T-cell (primary cell): ENCODE measurements around the gene ADCK1. TPM values are rescaled to one million over a fixed set of nuclear protein-coding genes. Genes with fewer than 3 reads are reported as not detected.
"Not testable (repeated sequence)": the region's sequence is repeated elsewhere in the genome, so short reads cannot be mapped to it uniquely, and the experiment has no call there.

Source experiments
- ATAC-seq, 4 experiments: fragments of 200-7000 bp in 3 of 4; fragments of 150-1000 bp in 1 of 4; cut with Tn5 transposase; replicated peaks in 1 of 4; 1 replicate in 3 of 4; 2 replicates in 1 of 4; pipeline ENCODE4 v1.10.0; 2021; ENCODE audit warnings: moderate library complexity in 3 of 4, mild to moderate bottlenecking in 2 of 4, moderate number of reproducible peaks in 1 of 4
- CTCF ChIA-PET, 2 donors: fragments of 300-600 bp; sonication (Branson Sonifier 250); formaldehyde crosslinking; loops; one replicate each; lab custom pipeline; 2022; ENCODE audit warnings: antibody characterized with exemption in 2 of 2; lab: Charles Lee
- POLR2A ChIA-PET, 2 donors: fragments of 300-600 bp; sonication (Branson Sonifier 250); formaldehyde crosslinking; loops; one replicate each; lab custom pipeline; 2022; ENCODE audit warnings: antibody characterized with exemption in 2 of 2; lab: Charles Lee
- DNase-seq, 35 experiments: peaks; one replicate each; pipeline versions ENCODE4 v3.0.0 to v3.0.0-alpha.2; 2013 to 2023
- H3K27ac ChIP-seq: one replicate; pipeline ENCODE4 v1.5.1; 2013; ENCODE audit warnings: low read length
- H3K27me3 ChIP-seq, 2 experiments: replicated peaks in 1 of 2; 1 replicate in 1 of 2; 2 replicates in 1 of 2; pipeline versions ENCODE4 v1.6.1 to v1.7.0; 2013; ENCODE audit warnings: low read length in 1 of 2, mixed read lengths in 1 of 2; ENCODE audit not compliant: control insufficient read depth in 2 of 2, insufficient read depth in 2 of 2; ENCODE audit errors: extremely low read depth in 1 of 2
- H3K36me3 ChIP-seq, 2 donors: 1 replicate in 1 of 2; 2 replicates in 1 of 2; pipeline versions ENCODE4 v1.6.1 to v1.7.0; 2013; ENCODE audit warnings: low read length in 1 of 2; ENCODE audit not compliant: control insufficient read depth in 2 of 2, insufficient read depth in 1 of 2; ENCODE audit errors: extremely low read depth in 1 of 2
- H3K4me1 ChIP-seq, 2 experiments: 1 replicate in 1 of 2; 2 replicates in 1 of 2; pipeline versions ENCODE4 v1.6.1 to v1.7.0; 2013; ENCODE audit warnings: low read length in 2 of 2, mixed read lengths in 1 of 2; ENCODE audit not compliant: insufficient read depth in 2 of 2, control insufficient read depth in 1 of 2; ENCODE audit errors: extremely low read depth in 1 of 2
- H3K4me3 ChIP-seq, 2 donors: 1 replicate in 1 of 2; 2 replicates in 1 of 2; pipeline versions ENCODE4 v1.5.1 to v1.7.0; 2013; ENCODE audit warnings: mild to moderate bottlenecking in 2 of 2, low read length in 1 of 2, moderate library complexity in 1 of 2; ENCODE audit not compliant: control insufficient read depth in 1 of 2; ENCODE audit errors: extremely low read depth in 1 of 2
- H3K9me3 ChIP-seq: 2 replicates; pipeline ENCODE4 v1.7.0; 2013
- H3K27ac Mint-ChIP-seq, 2 donors: one replicate each; pipeline ENCODE4 v1.8.0; 2020 to 2021; ENCODE audit warnings: mild to moderate bottlenecking in 2 of 2, mixed read lengths in 2 of 2
- H3K27me3 Mint-ChIP-seq, 2 donors: one replicate each; pipeline ENCODE4 v1.8.0; 2021 to 2022; ENCODE audit warnings: mixed read lengths in 2 of 2
- H3K36me3 Mint-ChIP-seq: one replicate; pipeline ENCODE4 v1.8.0; 2021; ENCODE audit warnings: mixed read lengths
- H3K4me1 Mint-ChIP-seq, 3 donors: one replicate each; pipeline ENCODE4 v1.8.0; 2020 to 2022; ENCODE audit warnings: mixed read lengths in 3 of 3, mild to moderate bottlenecking in 1 of 3
- H3K4me3 Mint-ChIP-seq, 3 donors: one replicate each; pipeline ENCODE4 v1.8.0; 2020 to 2022; ENCODE audit warnings: mild to moderate bottlenecking in 3 of 3, mixed read lengths in 3 of 3, moderate library complexity in 3 of 3
- H3K9me3 Mint-ChIP-seq, 3 donors: one replicate each; pipeline ENCODE4 v1.8.0; 2020 to 2022; ENCODE audit warnings: mixed read lengths in 3 of 3
- WGBS: methylation state at CpG from one replicate; pipeline ENCODE4 v1.1.5; 2013; ENCODE audit warnings: missing lambda C conversion rate; ENCODE audit not compliant: insufficient coverage; 5-methylcytosine and 5-hydroxymethylcytosine counted together
- total RNA-seq, 35 experiments: library from RNA in 6 of 35; stranded (reverse) in 6 of 35; fragments of 120-200 nt in 1 of 35; gene quantifications; one replicate each; pipeline versions ENCODE4 v1.2.1 to v1.2.4 and lab custom pipeline; 2013 to 2026

ADCK1 gene
- total RNA-seq, 5 donors from 2014 or later (not counting 1 experiment from before 2014, with no cell fraction given), result 6.3 to 16.1 (median 9.1) TPM

- POLR2A ChIA-PET, result no interaction called here
- CTCF ChIA-PET, result no interaction called here
- 83% methylated on average over 4 of the region's 4 CpGs for WGBS
- Mint-ChIP-seq H3K4me3 (no peak overlapping the region), H3K36me3 (no peaks in the 10 kb centered on the region), H3K4me1 (no peaks in the 10 kb centered on the region), H3K27me3 (no peaks in the 10 kb centered on the region), H3K27ac (no peak overlapping the region), H3K9me3 (peaks cover 6 to 14% (median 10%) of the 10 kb centered on the region in 3 donors)
- DNase-seq (no peak), ATAC-seq (no peak)
- Histone ChIP-seq H3K27ac (no peak overlapping the region), H3K27me3 (peaks cover 0 to 2% of the 10 kb centered on the region in 2 experiments), H3K9me3 (no peaks in the 10 kb centered on the region), H3K36me3 (no peaks in the 10 kb centered on the region), H3K4me1 (no peaks in the 10 kb centered on the region), H3K4me3 (no peak overlapping the region)
Observed at GRCh38 chr14:77947372-77947771, 147.5 kb downstream of the ADCK1 start.

GRCh38 chr14:77950371-77951063 is 150.6 kb downstream of the ADCK1 start:
- no peaks in the 10 kb centered on the region for H3K27me3 Mint-ChIP-seq
- CTCF ChIA-PET, result no interaction called here
- H3K27ac Mint-ChIP-seq, result no peak overlapping the region
- Histone ChIP-seq H3K9me3 (no peaks in the 10 kb centered on the region), H3K4me1 (no peaks in the 10 kb centered on the region), H3K27me3 (peaks cover 0 to 5% of the 10 kb centered on the region in 2 experiments), H3K36me3 (no peaks in the 10 kb centered on the region), H3K27ac (no peak overlapping the region), H3K4me3 (no peak overlapping the region)
- H3K9me3 Mint-ChIP-seq, result peaks cover 8 to 14% (median 10%) of the 10 kb centered on the region in 3 donors
- no peak for DNase-seq
- no peak for ATAC-seq
- 100% methylated on average over 2 of the region's 5 CpGs for WGBS
- no peak overlapping the region for H3K4me3 Mint-ChIP-seq
- H3K4me1 Mint-ChIP-seq, result no peaks in the 10 kb centered on the region
- H3K36me3 Mint-ChIP-seq, result no peaks in the 10 kb centered on the region
- POLR2A ChIA-PET, result no interaction called here

- no peaks in the 10 kb centered on the region for H3K9me3 ChIP-seq
- H3K27me3 Mint-ChIP-seq, result peaks cover 8 to 15% of the 10 kb centered on the region in 2 donors
- ATAC-seq, result no peak
Observed at GRCh38 chr14:77955816-77956484, 156.0 kb downstream of the ADCK1 start.

GRCh38 chr14:77959686-77960085 is 159.8 kb downstream of the ADCK1 start:
- POLR2A ChIA-PET, H3K9me3 ChIP-seq, H3K4me3 ChIP-seq, H3K27ac Mint-ChIP-seq, H3K36me3 Mint-ChIP-seq, H3K27ac ChIP-seq, H3K4me1 Mint-ChIP-seq, H3K9me3 Mint-ChIP-seq, DNase-seq, H3K4me1 ChIP-seq, ATAC-seq, H3K36me3 ChIP-seq, H3K27me3 ChIP-seq, H3K4me3 Mint-ChIP-seq, CTCF ChIA-PET: not testable (repeated sequence)
- peaks cover 15 to 22% of the 10 kb centered on the region in 2 donors for H3K27me3 Mint-ChIP-seq
- no CpG with 5 or more reads among the region's 3 CpGs for WGBS

More at GRCh38 chr14:77955816-77956484, 156.0 kb downstream of the ADCK1 start:
- Histone ChIP-seq H3K4me1 (no peaks in the 10 kb centered on the region), H3K27me3 (peaks cover 0 to 5% of the 10 kb centered on the region in 2 experiments), H3K27ac (no peak overlapping the region), H3K36me3 (no peaks in the 10 kb centered on the region), H3K4me3 (no peak overlapping the region)
- CTCF ChIA-PET, result no interaction called here
- WGBS, result 92% methylated on average over 9 of the region's 13 CpGs
- no peak overlapping the region for H3K4me3 Mint-ChIP-seq
- peaks cover 0 to 2% (median 0%) of the 10 kb centered on the region in 3 donors for H3K9me3 Mint-ChIP-seq
- POLR2A ChIA-PET, result no interaction called here
- DNase-seq, result no peak
- H3K36me3 Mint-ChIP-seq, result no peaks in the 10 kb centered on the region
- H3K27ac Mint-ChIP-seq, result no peak overlapping the region
- no peaks in the 10 kb centered on the region for H3K4me1 Mint-ChIP-seq

GRCh38 chr14:77961847-77962580 is 162.1 kb downstream of the ADCK1 start:
- H3K9me3 Mint-ChIP-seq, result peaks cover 0 to 3% (median 0%) of the 10 kb centered on the region in 3 donors
- H3K4me1 Mint-ChIP-seq, result peaks cover 0 to 3% (median 2%) of the 10 kb centered on the region in 3 donors
- H3K4me3 Mint-ChIP-seq, result no peak overlapping the region
- no peak overlapping the region for H3K27ac Mint-ChIP-seq
- Histone ChIP-seq H3K27ac (no peak overlapping the region), H3K9me3 (no peaks in the 10 kb centered on the region), H3K27me3 (peaks cover 0 to 19% of the 10 kb centered on the region in 2 experiments), H3K4me1 (no peaks in the 10 kb centered on the region), H3K36me3 (no peaks in the 10 kb centered on the region), H3K4me3 (no peak overlapping the region)
- ChIA-PET CTCF (no interaction called here), POLR2A (no interaction called here)
- WGBS, result 72% methylated on average over 6 of the region's 9 CpGs
- H3K36me3 Mint-ChIP-seq, result no peaks in the 10 kb centered on the region
- no peak for DNase-seq
- peaks cover 22 to 24% of the 10 kb centered on the region in 2 donors for H3K27me3 Mint-ChIP-seq
- ATAC-seq, result no peak

GRCh38 chr14:77962731-77963520 is 163.0 kb downstream of the ADCK1 start:
- ATAC-seq (no peak), DNase-seq (no peak)
- 86% methylated on average over 4 of the region's 10 CpGs for WGBS
- H3K27ac Mint-ChIP-seq, result no peak overlapping the region
- POLR2A ChIA-PET, result no interaction called here
- H3K4me1 Mint-ChIP-seq, result peaks cover 0 to 3% (median 2%) of the 10 kb centered on the region in 3 donors
- no peak overlapping the region for H3K4me3 Mint-ChIP-seq
- Histone ChIP-seq H3K36me3 (no peaks in the 10 kb centered on the region), H3K4me3 (no peak overlapping the region), H3K9me3 (no peaks in the 10 kb centered on the region), H3K4me1 (no peaks in the 10 kb centered on the region), H3K27me3 (peaks cover 0 to 21% of the 10 kb centered on the region in 2 experiments), H3K27ac (no peak overlapping the region)
- H3K9me3 Mint-ChIP-seq, result peaks cover 0 to 3% (median 0%) of the 10 kb centered on the region in 3 donors
- no peaks in the 10 kb centered on the region for H3K36me3 Mint-ChIP-seq
- H3K27me3 Mint-ChIP-seq, result peaks cover 23 to 28% of the 10 kb centered on the region in 2 donors
- CTCF ChIA-PET, result no interaction called here
